Mesenteric fat pad (tissue), 1 donor: ENCODE data around the gene HEXD. TPM values are rescaled to one million over a fixed set of nuclear protein-coding genes. Genes with fewer than 3 reads are reported as not detected.

ENCODE experiments used
- DNase-seq: peaks from one replicate; pipeline ENCODE4 v3.0.0-alpha.2; 2020; ENCODE audit warnings: low spot score
- total RNA-seq: library from RNA; stranded (reverse); fragmentation: NEBNext Ultra II Directional; extraction: Animal tissue kit (Norgen Biotek cat#: 25700); gene quantifications from one replicate; pipeline ENCODE4 v1.2.1, GENCODE V29; 2021
- donor health status: DM: yes; HTN: yes; CAD: no.

HEXD gene
- total RNA-seq, 1 donor from 2014 or later = 24.1 TPM

GRCh38 chr17:82486231-82487094 is 68.3 kb downstream of the HEXD start:
- DNase-seq = no peak

- no peak for DNase-seq
These were observed 69.8 kb downstream of the HEXD start for GRCh38 chr17:82487910-82488309.

GRCh38 chr17:82489117-82489516 is 71.0 kb downstream of the HEXD start:
- DNase-seq = no peak

- no peak for DNase-seq
These were observed 71.8 kb downstream of the HEXD start for GRCh38 chr17:82489851-82490511.

GRCh38 chr17:82490512-82491195 is 72.5 kb downstream of the HEXD start:
- DNase-seq = no peak

- no peak for DNase-seq
These were observed 73.0 kb downstream of the HEXD start for GRCh38 chr17:82491196-82491530.

GRCh38 chr17:82491533-82491932 is 73.4 kb downstream of the HEXD start:
- DNase-seq = no peak

Other genes with a start within 250 kb of the HEXD start
- gene CCDC57, start 205.5 kb upstream of the HEXD start, total RNA-seq = 24.7 TPM
- gene SLC16A3, start 189.3 kb upstream of the HEXD start, total RNA-seq = 65.0 TPM
- gene CSNK1D, start 144.6 kb upstream of the HEXD start, total RNA-seq = 171 TPM
- 3.2 TPM for gene CD7, start 100.7 kb upstream of the HEXD start, total RNA-seq
- 14.6 TPM for gene SECTM1, start 84.6 kb upstream of the HEXD start, total RNA-seq
- not detected for gene TEX19, start 59.1 kb upstream of the HEXD start, total RNA-seq
- gene UTS2R, start 46.6 kb upstream of the HEXD start, total RNA-seq = not detected
- gene OGFOD3, start 239 bp downstream of the HEXD start, total RNA-seq = 22.6 TPM
- 84.9 TPM for gene CYBC1, start 32.4 kb downstream of the HEXD start, total RNA-seq
- 57.3 TPM for gene NARF, start 40.4 kb downstream of the HEXD start, total RNA-seq
- 65.3 TPM for gene FOXK2, start 101.4 kb downstream of the HEXD start, total RNA-seq
- gene WDR45B, start 230.1 kb downstream of the HEXD start, total RNA-seq = 65.3 TPM